AG08395 (cell line): ENCODE results near the gene RSPRY1.
A peak's percentile ranks its signal among the peaks of the same experiment; 100 is the strongest.
"Not testable (repeated sequence)": the region's sequence is repeated elsewhere in the genome, so short reads cannot be mapped to it uniquely, and the experiment has no call there.

ENCODE experiments used
- DNase-seq: peaks from one replicate; pipeline ENCODE4 v3.0.0; 2012; ENCODE audit warnings: mixed read lengths, low spot score

Gene RSPRY1

GRCh38 chr16:57186872-57187854 lies 1.0 kb downstream of the RSPRY1 start:
- peak; percentile 12 for DNase-seq

- DNase-seq = not testable (repeated sequence)
Measured at GRCh38 chr16:57187902-57188710, 2.0 kb downstream of the RSPRY1 start.

GRCh38 chr16:57188711-57189002 lies 2.5 kb downstream of the RSPRY1 start:
- DNase-seq = no peak

GRCh38 chr16:57189527-57189926 lies 3.4 kb downstream of the RSPRY1 start:
- DNase-seq = not testable (repeated sequence)

- DNase-seq = no peak
Measured at GRCh38 chr16:57190136-57190535, 4.0 kb downstream of the RSPRY1 start.

- no peak for DNase-seq
Measured at GRCh38 chr16:57191056-57191571, 5.0 kb downstream of the RSPRY1 start.

GRCh38 chr16:57192146-57192545 lies 6.0 kb downstream of the RSPRY1 start:
- DNase-seq = no peak

- peak; percentile 7 for DNase-seq
Measured at GRCh38 chr16:57192720-57193486, 6.8 kb downstream of the RSPRY1 start.

GRCh38 chr16:57194512-57194911 lies 8.4 kb downstream of the RSPRY1 start:
- peak; percentile 89 for DNase-seq

GRCh38 chr16:57196286-57196685 lies 10.2 kb downstream of the RSPRY1 start:
- DNase-seq = no peak

GRCh38 chr16:57196753-57197152 lies 10.6 kb downstream of the RSPRY1 start:
- DNase-seq = no peak

- DNase-seq = not testable (repeated sequence)
Measured at GRCh38 chr16:57200321-57200720, 14.2 kb downstream of the RSPRY1 start.

GRCh38 chr16:57200926-57201325 lies 14.8 kb downstream of the RSPRY1 start:
- not testable (repeated sequence) for DNase-seq

GRCh38 chr16:57202095-57202886 lies 16.2 kb downstream of the RSPRY1 start:
- DNase-seq = no peak

GRCh38 chr16:57203451-57203850 lies 17.3 kb downstream of the RSPRY1 start:
- DNase-seq = peak; percentile 21

- DNase-seq = no peak
Measured at GRCh38 chr16:57204675-57205074, 18.5 kb downstream of the RSPRY1 start.

- no peak for DNase-seq
Measured at GRCh38 chr16:57208926-57209325, 22.8 kb downstream of the RSPRY1 start.

- no peak for DNase-seq
Measured at GRCh38 chr16:57209780-57210179, 23.7 kb downstream of the RSPRY1 start.

- no peak for DNase-seq
Measured at GRCh38 chr16:57213462-57213861, 27.3 kb downstream of the RSPRY1 start.

GRCh38 chr16:57216968-57217367 lies 30.8 kb downstream of the RSPRY1 start:
- DNase-seq = no peak

GRCh38 chr16:57223057-57223456 lies 36.9 kb downstream of the RSPRY1 start:
- DNase-seq = no peak
